GM19324 (cell line): ENCODE results near the gene USP40.
"Not testable (repeated sequence)": the region's sequence is repeated elsewhere in the genome, so short reads cannot be mapped to it uniquely, and the experiment has no call there.

Experiments
- ATAC-seq: cut with Tn5 transposase; IDR thresholded peaks from one replicate; pipeline ENCODE4 v1.9.1; 2021; ENCODE audit warnings: mild to moderate bottlenecking, moderate library complexity; ENCODE audit not compliant: unreplicated experiment, low FRiP score

USP40 gene, protein sequence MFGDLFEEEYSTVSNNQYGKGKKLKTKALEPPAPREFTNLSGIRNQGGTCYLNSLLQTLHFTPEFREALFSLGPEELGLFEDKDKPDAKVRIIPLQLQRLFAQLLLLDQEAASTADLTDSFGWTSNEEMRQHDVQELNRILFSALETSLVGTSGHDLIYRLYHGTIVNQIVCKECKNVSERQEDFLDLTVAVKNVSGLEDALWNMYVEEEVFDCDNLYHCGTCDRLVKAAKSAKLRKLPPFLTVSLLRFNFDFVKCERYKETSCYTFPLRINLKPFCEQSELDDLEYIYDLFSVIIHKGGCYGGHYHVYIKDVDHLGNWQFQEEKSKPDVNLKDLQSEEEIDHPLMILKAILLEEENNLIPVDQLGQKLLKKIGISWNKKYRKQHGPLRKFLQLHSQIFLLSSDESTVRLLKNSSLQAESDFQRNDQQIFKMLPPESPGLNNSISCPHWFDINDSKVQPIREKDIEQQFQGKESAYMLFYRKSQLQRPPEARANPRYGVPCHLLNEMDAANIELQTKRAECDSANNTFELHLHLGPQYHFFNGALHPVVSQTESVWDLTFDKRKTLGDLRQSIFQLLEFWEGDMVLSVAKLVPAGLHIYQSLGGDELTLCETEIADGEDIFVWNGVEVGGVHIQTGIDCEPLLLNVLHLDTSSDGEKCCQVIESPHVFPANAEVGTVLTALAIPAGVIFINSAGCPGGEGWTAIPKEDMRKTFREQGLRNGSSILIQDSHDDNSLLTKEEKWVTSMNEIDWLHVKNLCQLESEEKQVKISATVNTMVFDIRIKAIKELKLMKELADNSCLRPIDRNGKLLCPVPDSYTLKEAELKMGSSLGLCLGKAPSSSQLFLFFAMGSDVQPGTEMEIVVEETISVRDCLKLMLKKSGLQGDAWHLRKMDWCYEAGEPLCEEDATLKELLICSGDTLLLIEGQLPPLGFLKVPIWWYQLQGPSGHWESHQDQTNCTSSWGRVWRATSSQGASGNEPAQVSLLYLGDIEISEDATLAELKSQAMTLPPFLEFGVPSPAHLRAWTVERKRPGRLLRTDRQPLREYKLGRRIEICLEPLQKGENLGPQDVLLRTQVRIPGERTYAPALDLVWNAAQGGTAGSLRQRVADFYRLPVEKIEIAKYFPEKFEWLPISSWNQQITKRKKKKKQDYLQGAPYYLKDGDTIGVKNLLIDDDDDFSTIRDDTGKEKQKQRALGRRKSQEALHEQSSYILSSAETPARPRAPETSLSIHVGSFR

DNA sequence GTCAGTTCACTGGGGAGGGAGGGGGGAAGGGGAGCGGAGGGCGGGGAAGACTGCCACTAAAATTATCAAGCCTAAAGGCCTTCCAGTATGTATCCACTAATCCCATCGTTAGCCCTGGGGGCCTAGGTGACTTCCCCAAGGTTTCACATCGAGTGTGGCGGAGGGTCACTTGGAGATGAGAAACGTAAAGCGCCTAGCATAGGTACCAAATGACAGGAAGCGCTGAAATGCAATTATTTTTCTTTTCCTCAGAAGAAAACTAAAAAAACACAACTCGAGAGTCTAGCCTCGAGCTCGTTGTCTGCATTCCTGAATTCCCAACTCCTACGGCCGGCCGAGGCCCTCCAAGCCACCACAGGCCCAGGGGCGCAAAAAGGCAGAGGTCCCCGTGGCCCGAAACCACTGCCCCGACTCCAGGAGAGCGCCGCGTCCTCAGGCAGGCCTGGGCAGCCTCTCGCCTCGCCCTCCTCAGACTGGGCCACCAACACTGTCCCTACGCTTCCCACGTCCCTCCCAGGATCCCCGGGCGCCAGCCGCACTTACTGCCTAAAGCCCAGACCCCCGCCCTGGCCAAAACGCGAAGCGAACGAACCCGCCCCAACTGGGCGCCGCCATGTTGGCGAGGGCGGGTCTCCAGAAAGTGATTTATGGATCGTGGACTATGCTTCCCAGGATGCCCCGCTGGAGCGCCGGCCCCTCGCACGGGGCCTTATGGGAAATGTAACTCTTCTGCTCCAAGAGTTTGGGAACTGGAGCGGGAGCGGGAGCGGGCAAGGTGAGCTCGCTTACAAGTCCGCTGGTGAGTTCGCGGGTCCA is at the start of gene USP40:
USP40 (minus strand) TSS at position 642 of the 816 bp plus-strand sequence. CDS start 1,228 bp downstream, outside the sequence.
- ATAC-seq, result peak; percentile 82

DNA sequence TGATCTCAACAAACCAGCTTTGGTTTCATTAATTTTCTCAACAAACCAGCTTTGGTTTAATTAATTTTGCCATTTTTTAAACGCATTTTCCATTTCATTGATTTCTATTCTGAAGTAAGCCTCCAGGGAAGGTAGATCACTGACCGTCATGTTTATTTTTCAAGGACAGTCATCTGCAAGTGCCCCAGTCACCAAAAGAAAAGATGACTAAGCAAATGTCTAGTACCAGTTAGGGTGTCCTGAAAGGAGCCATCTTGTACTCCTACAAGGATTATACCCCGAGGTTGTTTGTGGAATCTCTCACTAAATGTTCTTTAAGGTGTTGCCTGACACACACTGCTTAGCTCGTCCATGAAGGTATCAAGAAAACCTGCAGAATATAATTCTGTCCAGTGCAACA is 44.7 kb upstream of the USP40 start:
- no peak for ATAC-seq

DNA sequence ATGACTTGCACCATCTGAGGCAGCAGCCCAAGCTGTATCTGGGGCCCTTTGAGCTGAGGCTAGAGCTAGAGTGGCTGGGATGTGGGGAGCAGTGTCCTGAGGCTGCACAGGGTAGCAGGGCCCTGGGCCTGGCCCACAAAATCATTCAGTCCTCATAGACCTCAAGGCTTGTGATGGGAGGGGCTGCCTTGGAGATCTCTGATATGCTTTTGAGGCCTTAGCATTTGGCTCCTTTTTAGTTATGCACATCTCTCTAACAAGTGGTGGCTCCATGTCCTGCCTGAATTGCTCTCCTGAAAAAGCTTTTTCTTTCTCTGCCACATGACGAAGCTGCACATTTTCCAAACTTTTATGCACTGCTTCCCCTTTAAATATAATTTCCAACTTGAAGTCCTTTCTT is 39.1 kb upstream of the USP40 start:
- ATAC-seq, result no peak

DNA sequence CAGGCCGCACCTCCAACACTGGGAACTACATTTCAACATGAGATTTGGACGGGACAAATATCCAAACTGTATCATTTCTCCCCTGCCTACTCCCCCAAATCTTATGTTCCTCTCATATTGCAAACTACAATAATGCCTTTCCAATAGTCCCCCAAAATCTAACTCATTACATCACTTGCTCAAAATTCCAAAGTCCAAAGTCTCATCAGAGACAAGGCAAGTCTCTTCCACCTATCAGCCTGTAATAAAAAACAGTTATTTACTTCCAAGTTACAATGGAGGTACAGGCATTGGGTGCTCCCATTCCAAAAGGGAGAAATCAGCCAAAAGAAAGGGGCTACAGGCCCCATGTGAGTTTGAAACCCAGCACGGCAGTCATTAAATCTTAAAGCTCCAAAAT is 38.2 kb upstream of the USP40 start:
- ATAC-seq, result no peak

DNA sequence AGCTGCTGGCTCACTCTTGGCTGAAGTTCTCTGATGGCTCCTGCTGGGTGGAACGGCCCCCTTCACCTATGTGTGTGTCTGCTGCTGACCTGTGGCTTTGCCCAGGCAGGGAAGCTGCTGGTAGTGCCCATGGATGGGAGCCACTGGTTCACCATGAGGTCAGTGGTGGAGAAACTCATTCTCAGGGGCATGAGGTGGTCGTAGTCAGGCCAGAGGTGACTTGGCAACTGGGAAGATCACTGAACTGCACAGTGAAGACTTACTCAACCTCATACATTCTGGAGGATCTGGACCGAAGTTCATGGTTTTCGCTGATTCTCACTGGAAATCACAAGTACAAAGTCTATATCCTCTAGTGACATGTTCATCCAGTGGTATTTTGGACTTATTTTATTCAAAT is 36.9 kb upstream of the USP40 start:
- ATAC-seq, result no peak

DNA sequence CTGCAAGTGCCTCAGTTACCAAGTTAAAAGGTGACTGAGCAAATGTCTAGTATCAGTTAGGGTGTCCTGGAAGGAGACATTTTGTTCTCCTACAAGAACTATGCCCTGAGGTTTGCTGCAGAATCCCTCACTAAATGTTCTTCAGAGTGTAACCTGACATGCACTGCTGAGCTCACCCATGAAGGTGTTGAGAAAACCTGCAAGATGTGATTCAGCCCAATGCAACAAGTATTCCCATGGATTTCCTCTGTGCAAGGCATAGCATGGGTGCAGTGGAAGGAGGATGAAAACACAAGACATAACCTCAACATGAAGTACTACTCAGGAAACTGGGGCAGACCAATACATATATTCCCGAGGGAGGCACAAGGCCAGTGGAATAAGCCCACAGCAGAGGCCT is 35.5 kb upstream of the USP40 start:
- no peak for ATAC-seq

DNA sequence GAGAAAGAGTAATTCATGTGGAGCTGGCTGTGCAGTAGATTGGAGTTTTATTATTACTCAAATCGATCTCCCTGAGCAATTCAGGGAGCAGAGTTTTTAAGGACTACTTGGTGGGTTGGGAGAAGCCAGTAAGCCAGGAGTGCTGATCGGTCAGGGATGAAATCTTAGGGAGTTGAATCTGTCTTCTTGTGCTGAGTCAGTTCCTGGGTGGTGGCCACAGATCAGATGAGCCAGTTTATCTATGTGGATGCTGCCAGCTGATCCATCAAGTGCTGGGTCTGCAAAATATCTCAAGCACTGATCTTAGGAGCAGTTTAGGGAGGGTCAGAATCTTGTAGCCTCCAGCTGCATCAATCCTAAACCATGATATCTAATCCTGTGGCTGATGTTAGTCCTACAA is 33.8 kb upstream of the USP40 start:
- no peak for ATAC-seq

DNA sequence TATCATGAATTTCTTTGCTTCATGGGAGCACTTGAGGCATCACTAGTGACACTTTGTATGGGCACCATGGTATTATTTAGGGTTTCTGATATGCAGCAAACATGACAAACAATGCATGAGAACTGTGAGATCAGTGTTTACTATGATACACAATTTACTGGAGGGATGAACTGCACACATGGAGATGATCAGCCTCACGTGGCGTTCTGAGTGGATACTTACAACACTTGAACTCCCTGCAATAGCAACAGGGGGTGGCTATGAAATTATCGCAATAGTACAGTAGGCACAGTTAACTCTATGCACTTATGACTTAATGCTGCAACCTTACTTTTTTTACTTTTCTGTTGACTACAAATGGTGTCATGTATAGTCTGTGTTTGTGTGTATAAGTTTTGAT is 32.4 kb upstream of the USP40 start:
- no peak for ATAC-seq

DNA sequence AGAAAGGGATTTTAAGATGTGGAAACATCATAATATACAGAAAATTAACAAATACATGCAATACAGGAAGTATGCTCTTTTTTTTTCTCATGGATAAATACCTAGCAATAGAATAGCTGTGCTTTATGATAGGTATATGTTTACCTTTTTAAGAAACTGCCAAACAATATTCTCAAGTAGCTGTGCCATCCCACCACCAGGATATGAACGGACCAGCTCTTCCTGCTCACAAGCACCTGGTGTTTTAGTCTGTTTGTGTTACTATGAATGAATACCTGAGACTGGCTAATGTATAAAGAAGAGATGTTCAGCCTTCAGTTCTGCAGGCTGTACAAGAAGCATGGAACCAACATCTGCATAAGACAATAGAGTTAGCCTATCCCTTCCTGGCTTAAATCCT is 30.9 kb upstream of the USP40 start:
- ATAC-seq, result no peak

DNA sequence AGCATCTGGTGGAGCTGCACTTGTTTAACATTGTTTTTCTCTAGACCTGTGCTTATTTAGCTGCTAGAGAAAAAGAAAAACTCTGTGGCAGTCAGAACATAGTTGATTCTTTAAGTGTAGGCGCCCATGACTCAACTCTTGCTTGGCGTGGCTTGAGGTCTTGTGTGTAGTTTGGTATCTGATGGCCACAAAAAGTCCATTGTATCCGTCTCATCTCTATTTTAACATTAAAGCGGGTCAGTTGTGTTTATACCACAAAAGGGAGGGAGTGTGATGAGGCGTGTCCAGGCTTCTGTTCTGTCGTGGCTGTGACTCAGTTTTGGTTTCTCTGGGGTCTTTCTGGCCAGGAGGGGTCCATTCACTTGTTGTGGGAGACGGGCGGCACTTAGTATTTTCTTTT is 26.6 kb upstream of the USP40 start:
- ATAC-seq, result no peak

DNA sequence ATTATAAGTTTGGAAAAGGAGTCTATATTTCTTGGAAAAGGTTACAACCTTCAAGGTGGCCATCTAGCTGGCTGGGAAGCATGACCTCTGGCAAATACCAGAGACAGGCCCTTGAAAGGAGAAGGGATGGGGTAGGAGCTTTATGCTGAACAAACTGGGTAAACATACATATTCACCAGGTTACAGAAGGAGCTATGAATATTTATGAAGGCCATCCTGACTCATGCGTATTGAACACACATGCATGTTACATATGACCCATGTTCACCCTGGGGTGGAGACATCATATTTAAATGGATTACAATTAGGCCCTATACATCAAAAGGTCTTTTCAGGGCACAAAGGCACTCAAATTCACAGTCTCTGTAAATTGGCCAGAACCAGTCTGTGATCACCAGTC is 26.1 kb upstream of the USP40 start:
- not testable (repeated sequence) for ATAC-seq

DNA sequence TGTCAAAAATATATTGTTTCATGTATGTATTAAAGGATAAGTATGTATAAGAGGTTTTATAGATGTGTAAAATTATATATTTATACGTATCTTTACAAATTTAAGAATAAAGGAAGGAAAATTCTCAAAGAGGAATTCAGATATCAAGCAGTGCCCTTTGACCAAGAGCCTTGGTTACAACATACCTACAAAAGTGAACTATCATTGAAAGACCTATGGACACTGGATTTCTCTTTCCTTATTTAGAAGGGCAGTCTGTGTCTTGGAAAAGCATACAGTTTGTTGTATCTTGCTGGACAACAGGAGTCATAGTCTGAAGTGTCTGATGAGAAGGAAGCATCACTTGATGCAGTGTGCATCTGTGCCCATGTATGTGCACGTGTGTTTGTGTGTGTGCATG is 21.8 kb upstream of the USP40 start:
- no peak for ATAC-seq

DNA sequence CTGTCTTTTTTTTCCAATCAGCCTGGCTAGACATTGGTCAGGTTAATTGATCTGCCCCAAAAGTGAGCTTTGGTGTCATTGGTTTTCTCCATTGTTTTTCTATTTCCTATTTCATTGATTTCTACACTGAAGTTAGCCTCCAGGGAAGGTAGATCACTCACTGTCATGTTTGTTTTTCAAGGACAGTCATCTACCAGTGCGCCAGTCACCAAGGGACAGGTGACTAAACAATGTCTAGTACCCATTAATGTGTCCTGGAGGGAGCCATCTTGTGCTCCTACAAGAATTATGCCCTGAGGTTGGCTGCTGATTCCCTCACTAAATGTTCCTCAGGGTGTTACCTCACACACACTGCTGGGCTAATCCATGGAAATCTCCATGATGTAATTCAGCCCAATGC is 17.6 kb upstream of the USP40 start:
- ATAC-seq, result no peak

DNA sequence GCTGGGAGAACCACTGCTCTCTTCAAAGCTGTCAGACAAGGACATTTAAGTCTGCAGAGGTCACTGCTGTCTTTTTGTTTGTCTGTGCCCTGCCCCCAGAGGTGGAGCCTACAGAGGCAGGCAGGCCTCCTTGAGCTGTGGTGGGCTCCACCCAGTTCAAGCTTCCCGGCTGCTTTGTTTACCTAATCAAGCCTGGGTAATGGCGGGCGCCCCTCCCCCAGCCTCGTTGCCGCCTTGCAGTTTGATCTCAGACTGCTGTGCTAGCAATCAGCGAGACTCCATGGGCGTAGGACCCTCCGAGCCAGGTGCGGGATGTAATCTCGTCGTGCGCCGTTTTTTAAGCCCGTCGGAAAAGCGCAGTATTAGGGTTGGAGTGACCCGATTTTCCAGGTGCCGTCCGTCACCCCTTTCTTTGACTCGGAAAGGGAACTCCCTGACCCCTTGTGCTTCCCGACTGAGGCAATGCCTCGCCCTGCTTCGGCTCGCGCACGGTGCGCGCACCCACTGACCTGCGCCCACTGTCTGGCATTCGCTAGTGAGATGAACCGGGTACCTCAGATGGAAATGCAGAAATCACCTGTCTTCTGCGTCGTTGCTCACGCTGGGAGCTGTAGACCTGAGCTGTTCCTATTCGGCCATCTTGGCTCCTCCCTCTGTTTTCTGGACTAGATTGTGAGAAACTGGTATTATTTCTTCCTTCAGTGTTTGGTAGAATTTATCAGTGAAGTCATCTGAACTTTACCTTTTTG is 16.8 kb upstream of the USP40 start:
- ATAC-seq, result not testable (repeated sequence)

DNA sequence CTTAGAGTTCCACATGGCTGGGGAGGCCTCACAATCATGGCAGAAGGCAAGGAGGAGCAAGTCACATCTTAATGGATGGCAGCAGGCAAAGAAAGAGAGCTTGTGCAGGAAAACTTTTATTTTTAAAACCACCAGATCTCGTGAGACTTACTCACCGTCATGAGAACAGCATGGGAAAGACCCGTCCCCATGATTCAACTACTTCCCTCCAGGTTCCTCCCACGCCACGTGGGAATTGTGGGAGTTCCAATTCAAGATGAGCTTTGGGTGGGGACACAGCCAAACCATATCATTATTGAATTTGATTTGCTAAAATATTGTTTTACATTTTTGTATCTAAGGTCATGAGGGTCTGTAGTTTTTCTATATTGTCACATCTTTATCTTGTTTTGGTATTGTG is 10.8 kb upstream of the USP40 start:
- not testable (repeated sequence) for ATAC-seq

DNA sequence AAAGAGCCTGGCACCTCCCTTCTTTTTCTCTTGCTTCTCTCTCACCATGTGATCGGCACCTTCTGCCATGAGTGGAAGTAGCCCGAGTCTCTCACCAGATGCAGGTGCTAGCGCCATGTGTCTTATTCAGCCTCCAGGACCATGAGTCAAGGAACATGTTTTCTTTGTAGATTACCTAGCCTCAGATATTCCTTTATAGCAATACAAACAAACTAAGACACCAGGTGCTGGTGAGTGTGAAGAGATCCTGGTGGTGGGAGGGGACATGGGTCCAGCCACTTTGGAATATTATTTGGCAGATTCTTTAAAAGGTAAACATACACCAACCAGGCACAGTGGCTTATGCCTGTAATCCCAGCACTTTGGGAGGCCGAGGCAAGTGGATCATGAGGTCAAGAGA is 5.9 kb upstream of the USP40 start:
- ATAC-seq, result no peak

DNA sequence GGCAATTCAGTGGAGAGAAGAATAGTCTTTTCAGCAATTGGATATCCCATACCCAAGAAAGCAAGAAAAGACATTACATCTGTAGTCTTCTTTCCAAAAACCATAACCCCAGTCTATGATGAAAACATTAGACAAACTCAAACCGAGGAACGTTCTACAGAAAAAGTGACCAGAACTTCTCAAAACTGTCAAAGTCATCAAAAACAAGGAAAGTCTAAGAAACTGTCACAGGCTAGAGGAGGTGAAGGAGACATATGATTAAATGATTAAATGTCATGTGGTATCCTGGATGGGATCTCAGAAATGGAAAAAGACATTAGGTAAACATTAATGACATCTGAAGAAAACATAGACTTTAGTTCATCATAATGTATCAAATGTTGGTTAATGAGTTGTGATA is 4.9 kb upstream of the USP40 start:
- ATAC-seq, result no peak

DNA sequence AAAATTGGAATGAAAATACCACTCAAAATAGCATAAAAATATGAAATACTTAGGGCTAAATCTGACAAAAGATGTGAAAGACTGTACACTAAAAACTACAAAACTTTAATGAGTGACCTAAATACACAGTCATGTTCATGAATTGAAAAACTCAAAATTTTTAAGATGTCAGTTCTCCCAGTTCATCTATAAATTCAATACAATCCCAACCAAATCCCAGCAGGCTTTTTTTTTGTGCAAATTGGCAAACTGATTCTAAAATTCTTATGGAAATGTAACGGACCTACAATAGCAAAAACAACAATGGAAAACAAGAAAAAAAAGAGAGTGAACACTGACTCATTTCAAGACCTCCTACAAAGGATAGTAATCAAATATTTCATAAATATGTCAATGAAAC is 4.4 kb upstream of the USP40 start:
- no peak for ATAC-seq

DNA sequence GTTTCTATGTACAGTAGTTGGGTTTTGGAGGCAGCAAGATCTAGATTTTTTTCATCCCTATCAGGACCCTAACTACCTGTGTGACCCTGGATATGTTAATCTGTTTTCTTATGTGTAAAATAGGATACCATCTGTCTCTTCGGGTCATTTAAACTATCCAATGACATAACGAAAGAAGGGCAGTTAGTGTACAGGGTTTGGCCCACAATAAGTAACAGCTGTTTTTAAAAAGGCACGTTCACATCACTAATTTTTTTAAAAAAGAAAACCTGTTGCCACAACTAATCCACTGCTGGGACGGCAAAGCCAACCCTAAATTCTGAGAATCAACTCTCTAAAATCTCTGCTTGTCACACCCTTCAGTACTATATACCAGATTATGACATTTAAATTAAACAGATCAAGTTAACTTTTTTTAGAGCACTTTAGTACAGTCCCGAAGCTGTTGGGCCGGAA is 869 bp downstream of the USP40 start:
- ATAC-seq, result no peak
